HEK293 (cell line): ENCODE data around the gene SH3D19.
"Not testable (repeated sequence)": the region's sequence is repeated elsewhere in the genome, so short reads cannot be mapped to it uniquely, and the experiment has no call there.

Experiments
- CTCF ChIA-PET: fragments of 350-600 bp; formaldehyde crosslinking; extraction: SDS; loops from one replicate; lab custom pipeline; 2021; ENCODE audit warnings: antibody characterized with exemption; lab: Yijun Ruan, JAX
- POLR2A ChIA-PET: fragments of 300-600 bp; formaldehyde crosslinking; extraction: SDS; loops from one replicate; lab custom pipeline; 2020; ENCODE audit warnings: antibody characterized with exemption, inconsistent platforms; lab: Yijun Ruan, JAX
- H3K27ac ChIP-seq: fragments of 200-500 bp; sonication (Bioruptor generic); 2 replicates; pipeline ENCODE4 v1.5.1; 2014; ENCODE audit warnings: low read depth, low read length, control low read depth, inconsistent platforms; ENCODE audit errors: extremely low read depth
- H3K36me3 ChIP-seq, 2 experiments: fragments of 200-500 bp in 1 of 2; sonication (Bioruptor generic) in 1 of 2; 1 replicate in 1 of 2; 2 replicates in 1 of 2; pipeline ENCODE4 v1.5.1; 2014 to 2017; ENCODE audit warnings: inconsistent platforms in 2 of 2, low read length in 2 of 2; ENCODE audit not compliant: control insufficient read depth in 2 of 2, insufficient read depth in 1 of 2
- H3K4me1 ChIP-seq: fragments of 200-500 bp; sonication (Bioruptor generic); 2 replicates; pipeline ENCODE4 v1.5.1; 2014; ENCODE audit warnings: mild to moderate bottlenecking, low read length, inconsistent platforms; ENCODE audit not compliant: control insufficient read depth, insufficient read depth
- H3K4me3 ChIP-seq: 2 replicates; pipeline ENCODE4 v1.5.1; 2011; ENCODE audit warnings: low read depth, mild to moderate bottlenecking, control low read depth, low read length, moderate library complexity
- H3K9me3 ChIP-seq: fragments of 200-500 bp; sonication (Bioruptor generic); 2 replicates; pipeline ENCODE4 v1.5.1; 2014; ENCODE audit warnings: low read depth, low read length, inconsistent platforms; ENCODE audit not compliant: control insufficient read depth, insufficient read depth
- OSR2 ChIP-seq: fragments of 450-650 bp; formaldehyde crosslinking; IDR thresholded peaks from 2 replicates; pipeline ENCODE4 v1.5.1; 2016; ENCODE audit warnings: missing biosample characterization, missing genetic modification characterization
- SCRT1 ChIP-seq: fragments of 450-650 bp; formaldehyde crosslinking; IDR thresholded peaks from 2 replicates; pipeline ENCODE4 v1.5.1; 2016; ENCODE audit warnings: missing biosample characterization, missing genetic modification characterization, borderline replicate concordance
- ZNF114 ChIP-seq: fragments of 450-650 bp; formaldehyde crosslinking; IDR thresholded peaks from 2 replicates; pipeline ENCODE4 v1.5.0; 2017; ENCODE audit warnings: missing biosample characterization, missing genetic modification characterization
- ZNF138 ChIP-seq: fragments of 450-650 bp; formaldehyde crosslinking; IDR thresholded peaks from 2 replicates; pipeline ENCODE4 v1.5.1; 2016; ENCODE audit warnings: missing biosample characterization, missing genetic modification characterization, borderline replicate concordance
- ZNF529 ChIP-seq: fragments of 450-650 bp; formaldehyde crosslinking; IDR thresholded peaks from 2 replicates; pipeline ENCODE4 v1.5.1; 2017; ENCODE audit warnings: missing genetic modification characterization, missing biosample characterization; ENCODE audit not compliant: insufficient replicate concordance
- ZNF571 ChIP-seq: fragments of 450-650 bp; formaldehyde crosslinking; IDR thresholded peaks from 2 replicates; pipeline ENCODE4 v1.5.0; 2017; ENCODE audit warnings: missing biosample characterization, missing genetic modification characterization
- ZNF670 ChIP-seq: fragments of 450-650 bp; formaldehyde crosslinking; IDR thresholded peaks from 2 replicates; pipeline ENCODE4 v1.5.1; 2016; ENCODE audit warnings: missing biosample characterization, missing genetic modification characterization, low read depth
- ZNF837 ChIP-seq: fragments of 450-650 bp; formaldehyde crosslinking; IDR thresholded peaks from 2 replicates; pipeline ENCODE4 v1.5.1; 2016; ENCODE audit warnings: missing biosample characterization, missing genetic modification characterization
- TF ChIP-seq, protein P1 (sequence below): fragments of 450-650 bp; formaldehyde crosslinking; IDR thresholded peaks from 2 replicates; pipeline ENCODE4 v1.5.1; 2016; ENCODE audit warnings: missing biosample characterization, missing genetic modification characterization, borderline replicate concordance
- TF ChIP-seq, protein P2 (sequence below): fragments of 450-650 bp; formaldehyde crosslinking; IDR thresholded peaks from 2 replicates; pipeline ENCODE4 v1.5.1; 2016; ENCODE audit warnings: missing biosample characterization, missing genetic modification characterization
- TF ChIP-seq, protein P3 (sequence below): fragments of 450-650 bp; formaldehyde crosslinking; IDR thresholded peaks from 2 replicates; pipeline ENCODE4 v1.5.1; 2016; ENCODE audit warnings: missing biosample characterization, missing genetic modification characterization
- TF ChIP-seq, protein P4 (sequence below): fragments of 450-650 bp; formaldehyde crosslinking; conservative IDR thresholded peaks from 2 replicates; pipeline ENCODE4 v1.5.1; 2016; ENCODE audit warnings: low read depth, missing biosample characterization, missing genetic modification characterization

Gene SH3D19

DNA sequence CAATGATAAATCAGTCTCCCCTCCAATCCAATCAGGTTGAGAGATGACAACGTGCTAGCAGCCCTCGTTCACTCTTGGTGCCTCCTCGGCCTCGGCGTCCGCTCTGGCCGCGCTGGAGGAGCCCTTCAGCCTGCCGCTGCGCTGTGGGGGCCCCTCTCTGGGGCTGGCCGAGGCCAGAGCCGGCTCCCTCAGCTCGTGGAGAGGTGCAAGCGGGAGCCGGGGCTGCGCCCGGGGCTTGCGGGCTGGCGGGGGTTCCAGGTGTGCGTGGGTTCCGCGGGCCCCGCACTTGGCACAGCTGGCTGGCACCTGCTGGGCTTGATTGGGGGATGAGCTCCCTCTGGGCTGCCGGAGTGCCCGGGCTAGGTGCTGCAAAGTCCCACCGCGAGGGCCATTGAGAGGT is 89.4 kb downstream of the SH3D19 start:
- POLR2A ChIA-PET, result no interaction called here
- H3K4me1 ChIP-seq, result no peaks in the 10 kb centered on the region
- CTCF ChIA-PET, result interaction anchor here (0.7 kb wide), 1 partner anchor 374 kb away, joined by 3 read pairs; no protein-coding TSS in a partner anchor
- H3K27ac ChIP-seq, result no peak overlapping the region
- TF ChIP-seq, protein P1, sequence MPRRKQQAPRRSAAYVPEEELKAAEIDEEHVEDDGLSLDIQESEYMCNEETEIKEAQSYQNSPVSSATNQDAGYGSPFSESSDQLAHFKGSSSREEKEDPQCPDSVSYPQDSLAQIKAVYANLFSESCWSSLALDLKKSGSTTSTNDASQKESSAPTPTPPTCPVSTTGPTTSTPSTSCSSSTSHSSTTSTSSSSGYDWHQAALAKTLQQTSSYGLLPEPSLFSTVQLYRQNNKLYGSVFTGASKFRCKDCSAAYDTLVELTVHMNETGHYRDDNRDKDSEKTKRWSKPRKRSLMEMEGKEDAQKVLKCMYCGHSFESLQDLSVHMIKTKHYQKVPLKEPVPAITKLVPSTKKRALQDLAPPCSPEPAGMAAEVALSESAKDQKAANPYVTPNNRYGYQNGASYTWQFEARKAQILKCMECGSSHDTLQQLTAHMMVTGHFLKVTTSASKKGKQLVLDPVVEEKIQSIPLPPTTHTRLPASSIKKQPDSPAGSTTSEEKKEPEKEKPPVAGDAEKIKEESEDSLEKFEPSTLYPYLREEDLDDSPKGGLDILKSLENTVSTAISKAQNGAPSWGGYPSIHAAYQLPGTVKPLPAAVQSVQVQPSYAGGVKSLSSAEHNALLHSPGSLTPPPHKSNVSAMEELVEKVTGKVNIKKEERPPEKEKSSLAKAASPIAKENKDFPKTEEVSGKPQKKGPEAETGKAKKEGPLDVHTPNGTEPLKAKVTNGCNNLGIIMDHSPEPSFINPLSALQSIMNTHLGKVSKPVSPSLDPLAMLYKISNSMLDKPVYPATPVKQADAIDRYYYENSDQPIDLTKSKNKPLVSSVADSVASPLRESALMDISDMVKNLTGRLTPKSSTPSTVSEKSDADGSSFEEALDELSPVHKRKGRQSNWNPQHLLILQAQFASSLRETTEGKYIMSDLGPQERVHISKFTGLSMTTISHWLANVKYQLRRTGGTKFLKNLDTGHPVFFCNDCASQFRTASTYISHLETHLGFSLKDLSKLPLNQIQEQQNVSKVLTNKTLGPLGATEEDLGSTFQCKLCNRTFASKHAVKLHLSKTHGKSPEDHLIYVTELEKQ (tag by site-specific recombination), result no peak
- no peak for TF ChIP-seq ZNF571 (tag by site-specific recombination)
- TF ChIP-seq OSR2, result no peak
- no peak for TF ChIP-seq ZNF138 (tag by site-specific recombination)
- TF ChIP-seq ZNF837, result no peak
- TF ChIP-seq ZNF114 (tag by site-specific recombination), result no peak
- TF ChIP-seq, protein P2, sequence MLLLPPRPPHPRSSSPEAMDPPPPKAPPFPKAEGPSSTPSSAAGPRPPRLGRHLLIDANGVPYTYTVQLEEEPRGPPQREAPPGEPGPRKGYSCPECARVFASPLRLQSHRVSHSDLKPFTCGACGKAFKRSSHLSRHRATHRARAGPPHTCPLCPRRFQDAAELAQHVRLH (tag by site-specific recombination), result no peak
- no peak for TF ChIP-seq ZNF529 (tag by site-specific recombination)
- no peak for TF ChIP-seq ZNF670 (tag by site-specific recombination)
- TF ChIP-seq, protein P3, sequence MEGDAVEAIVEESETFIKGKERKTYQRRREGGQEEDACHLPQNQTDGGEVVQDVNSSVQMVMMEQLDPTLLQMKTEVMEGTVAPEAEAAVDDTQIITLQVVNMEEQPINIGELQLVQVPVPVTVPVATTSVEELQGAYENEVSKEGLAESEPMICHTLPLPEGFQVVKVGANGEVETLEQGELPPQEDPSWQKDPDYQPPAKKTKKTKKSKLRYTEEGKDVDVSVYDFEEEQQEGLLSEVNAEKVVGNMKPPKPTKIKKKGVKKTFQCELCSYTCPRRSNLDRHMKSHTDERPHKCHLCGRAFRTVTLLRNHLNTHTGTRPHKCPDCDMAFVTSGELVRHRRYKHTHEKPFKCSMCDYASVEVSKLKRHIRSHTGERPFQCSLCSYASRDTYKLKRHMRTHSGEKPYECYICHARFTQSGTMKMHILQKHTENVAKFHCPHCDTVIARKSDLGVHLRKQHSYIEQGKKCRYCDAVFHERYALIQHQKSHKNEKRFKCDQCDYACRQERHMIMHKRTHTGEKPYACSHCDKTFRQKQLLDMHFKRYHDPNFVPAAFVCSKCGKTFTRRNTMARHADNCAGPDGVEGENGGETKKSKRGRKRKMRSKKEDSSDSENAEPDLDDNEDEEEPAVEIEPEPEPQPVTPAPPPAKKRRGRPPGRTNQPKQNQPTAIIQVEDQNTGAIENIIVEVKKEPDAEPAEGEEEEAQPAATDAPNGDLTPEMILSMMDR, result no peak
- TF ChIP-seq, protein P4, sequence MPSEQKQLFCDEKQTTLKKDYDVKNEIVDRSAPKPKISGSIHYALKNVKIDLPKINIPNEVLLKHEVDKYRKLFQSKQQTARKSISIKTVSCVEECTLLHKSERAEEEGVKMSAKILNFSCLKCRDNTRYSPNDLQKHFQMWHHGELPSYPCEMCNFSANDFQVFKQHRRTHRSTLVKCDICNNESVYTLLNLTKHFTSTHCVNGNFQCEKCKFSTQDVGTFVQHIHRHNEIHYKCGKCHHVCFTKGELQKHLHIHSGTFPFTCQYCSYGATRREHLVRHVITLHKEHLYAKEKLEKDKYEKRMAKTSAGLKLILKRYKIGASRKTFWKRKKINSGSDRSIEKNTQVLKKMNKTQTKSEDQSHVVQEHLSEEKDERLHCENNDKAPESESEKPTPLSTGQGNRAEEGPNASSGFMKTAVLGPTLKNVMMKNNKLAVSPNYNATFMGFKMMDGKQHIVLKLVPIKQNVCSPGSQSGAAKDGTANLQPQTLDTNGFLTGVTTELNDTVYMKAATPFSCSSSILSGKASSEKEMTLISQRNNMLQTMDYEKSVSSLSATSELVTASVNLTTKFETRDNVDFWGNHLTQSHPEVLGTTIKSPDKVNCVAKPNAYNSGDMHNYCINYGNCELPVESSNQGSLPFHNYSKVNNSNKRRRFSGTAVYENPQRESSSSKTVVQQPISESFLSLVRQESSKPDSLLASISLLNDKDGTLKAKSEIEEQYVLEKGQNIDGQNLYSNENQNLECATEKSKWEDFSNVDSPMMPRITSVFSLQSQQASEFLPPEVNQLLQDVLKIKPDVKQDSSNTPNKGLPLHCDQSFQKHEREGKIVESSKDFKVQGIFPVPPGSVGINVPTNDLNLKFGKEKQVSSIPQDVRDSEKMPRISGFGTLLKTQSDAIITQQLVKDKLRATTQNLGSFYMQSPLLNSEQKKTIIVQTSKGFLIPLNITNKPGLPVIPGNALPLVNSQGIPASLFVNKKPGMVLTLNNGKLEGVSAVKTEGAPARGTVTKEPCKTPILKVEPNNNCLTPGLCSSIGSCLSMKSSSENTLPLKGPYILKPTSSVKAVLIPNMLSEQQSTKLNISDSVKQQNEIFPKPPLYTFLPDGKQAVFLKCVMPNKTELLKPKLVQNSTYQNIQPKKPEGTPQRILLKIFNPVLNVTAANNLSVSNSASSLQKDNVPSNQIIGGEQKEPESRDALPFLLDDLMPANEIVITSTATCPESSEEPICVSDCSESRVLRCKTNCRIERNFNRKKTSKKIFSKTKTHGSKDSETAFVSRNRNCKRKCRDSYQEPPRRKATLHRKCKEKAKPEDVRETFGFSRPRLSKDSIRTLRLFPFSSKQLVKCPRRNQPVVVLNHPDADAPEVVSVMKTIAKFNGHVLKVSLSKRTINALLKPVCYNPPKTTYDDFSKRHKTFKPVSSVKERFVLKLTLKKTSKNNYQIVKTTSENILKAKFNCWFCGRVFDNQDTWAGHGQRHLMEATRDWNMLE (tag by site-specific recombination), result no peak
- no peak for TF ChIP-seq SCRT1
- H3K9me3 ChIP-seq, result no peaks in the 10 kb centered on the region
- peaks cover 0 to 3% of the 10 kb centered on the region in 2 experiments; a peak in 1 of 3 replicates for H3K36me3 ChIP-seq
- no peak overlapping the region for H3K4me3 ChIP-seq

DNA sequence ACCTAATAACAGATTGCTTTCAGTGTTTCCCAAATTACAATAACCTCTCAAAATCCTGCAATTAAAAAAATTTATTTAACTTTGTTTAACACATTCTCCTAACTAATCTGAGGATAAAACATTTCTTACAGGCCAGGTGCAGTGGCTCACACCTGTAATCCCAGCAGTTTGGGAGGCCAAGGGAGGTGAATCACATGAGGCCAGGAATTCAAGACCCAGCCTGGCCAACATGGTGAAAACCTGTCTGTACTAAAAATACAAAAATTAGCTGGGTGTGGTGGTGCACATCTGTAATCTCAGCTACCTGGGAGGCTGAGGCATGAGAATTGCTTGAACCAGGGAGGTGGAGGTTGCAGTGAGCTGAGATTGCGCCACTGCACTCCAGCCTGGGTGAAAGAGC is 90.0 kb downstream of the SH3D19 start:
- H3K4me1 ChIP-seq, H3K27ac ChIP-seq, CTCF ChIA-PET, H3K4me3 ChIP-seq, H3K36me3 ChIP-seq, H3K9me3 ChIP-seq, POLR2A ChIA-PET: not testable (repeated sequence)
